C1 segment of cervical spinal cord (tissue), 14 donors: ENCODE results near the gene DSG2.

Experiments used
- DNase-seq, 14 donors: peaks; one replicate each; lab custom pipeline; 2025; lab: John Stamatoyannopoulos, UW

The DSG2 gene

DNA sequence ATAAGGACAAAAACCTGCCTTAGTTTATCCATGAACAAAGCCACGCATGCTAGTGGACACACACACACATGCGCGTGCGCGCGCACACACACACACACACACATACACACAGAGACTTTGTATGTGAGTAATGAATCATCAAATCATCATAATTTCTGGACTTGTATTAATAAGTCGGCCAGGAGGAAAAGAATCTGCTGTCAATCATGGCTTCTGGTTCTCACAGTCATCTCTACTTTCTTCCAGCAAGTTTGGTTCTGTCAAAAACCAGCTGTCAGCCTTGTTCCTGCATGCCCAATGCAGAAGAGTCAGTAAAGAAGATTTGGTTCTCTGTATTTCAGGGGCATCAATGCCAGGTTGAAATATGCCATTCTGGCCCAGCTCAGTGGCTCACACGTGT lies 92.6 kb downstream of the DSG2 start:
- DNase-seq: no peak

DNA sequence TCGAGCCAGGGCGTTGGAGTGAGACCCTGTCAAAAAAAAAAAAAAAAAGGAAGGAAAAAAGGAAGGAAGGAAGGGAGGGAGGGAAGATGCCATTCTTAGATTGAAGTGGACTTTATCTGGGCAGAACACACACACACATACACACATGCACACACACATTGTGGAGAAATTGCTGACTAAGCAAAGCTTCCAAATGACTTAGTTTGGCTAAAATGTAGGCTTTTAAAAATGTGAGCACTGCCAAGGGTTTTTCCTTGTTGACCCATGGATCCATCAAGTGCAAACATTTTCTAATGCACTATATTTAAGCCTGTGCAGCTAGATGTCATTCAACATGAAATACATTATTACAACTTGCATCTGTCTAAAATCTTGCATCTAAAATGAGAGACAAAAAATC lies 93.1 kb downstream of the DSG2 start:
- no peak for DNase-seq

DNA sequence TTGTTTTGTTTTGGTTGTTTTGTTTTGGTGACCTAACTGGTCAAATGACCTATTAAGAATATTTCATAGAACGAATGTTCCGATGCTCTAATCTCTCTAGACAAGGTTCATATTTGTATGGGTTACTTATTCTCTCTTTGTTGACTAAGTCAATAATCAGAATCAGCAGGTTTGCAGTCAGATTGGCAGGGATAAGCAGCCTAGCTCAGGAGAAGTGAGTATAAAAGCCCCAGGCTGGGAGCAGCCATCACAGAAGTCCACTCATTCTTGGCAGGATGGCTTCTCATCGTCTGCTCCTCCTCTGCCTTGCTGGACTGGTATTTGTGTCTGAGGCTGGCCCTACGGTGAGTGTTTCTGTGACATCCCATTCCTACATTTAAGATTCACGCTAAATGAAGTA lies 93.7 kb downstream of the DSG2 start, which contains the start of gene TTR:
TTR (plus strand) TSS at position 250 of the 400 bp plus-strand sequence; CDS start at position 276, 26 bp downstream.
- no peak for DNase-seq

DNA sequence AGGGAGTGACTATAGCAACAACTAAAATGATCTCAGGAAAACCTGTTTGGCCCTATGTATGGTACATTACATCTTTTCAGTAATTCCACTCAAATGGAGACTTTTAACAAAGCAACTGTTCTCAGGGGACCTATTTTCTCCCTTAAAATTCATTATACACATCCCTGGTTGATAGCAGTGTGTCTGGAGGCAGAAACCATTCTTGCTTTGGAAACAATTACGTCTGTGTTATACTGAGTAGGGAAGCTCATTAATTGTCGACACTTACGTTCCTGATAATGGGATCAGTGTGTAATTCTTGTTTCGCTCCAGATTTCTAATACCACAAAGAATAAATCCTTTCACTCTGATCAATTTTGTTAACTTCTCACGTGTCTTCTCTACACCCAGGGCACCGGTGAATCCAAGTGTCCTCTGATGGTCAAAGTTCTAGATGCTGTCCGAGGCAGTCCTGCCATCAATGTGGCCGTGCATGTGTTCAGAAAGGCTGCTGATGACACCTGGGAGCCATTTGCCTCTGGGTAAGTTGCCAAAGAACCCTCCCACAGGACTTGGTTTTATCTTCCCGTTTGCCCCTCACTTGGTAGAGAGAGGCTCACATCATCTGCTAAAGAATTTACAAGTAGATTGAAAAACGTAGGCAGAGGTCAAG lies 94.7 kb downstream of the DSG2 start:
- DNase-seq: no peak

DNA sequence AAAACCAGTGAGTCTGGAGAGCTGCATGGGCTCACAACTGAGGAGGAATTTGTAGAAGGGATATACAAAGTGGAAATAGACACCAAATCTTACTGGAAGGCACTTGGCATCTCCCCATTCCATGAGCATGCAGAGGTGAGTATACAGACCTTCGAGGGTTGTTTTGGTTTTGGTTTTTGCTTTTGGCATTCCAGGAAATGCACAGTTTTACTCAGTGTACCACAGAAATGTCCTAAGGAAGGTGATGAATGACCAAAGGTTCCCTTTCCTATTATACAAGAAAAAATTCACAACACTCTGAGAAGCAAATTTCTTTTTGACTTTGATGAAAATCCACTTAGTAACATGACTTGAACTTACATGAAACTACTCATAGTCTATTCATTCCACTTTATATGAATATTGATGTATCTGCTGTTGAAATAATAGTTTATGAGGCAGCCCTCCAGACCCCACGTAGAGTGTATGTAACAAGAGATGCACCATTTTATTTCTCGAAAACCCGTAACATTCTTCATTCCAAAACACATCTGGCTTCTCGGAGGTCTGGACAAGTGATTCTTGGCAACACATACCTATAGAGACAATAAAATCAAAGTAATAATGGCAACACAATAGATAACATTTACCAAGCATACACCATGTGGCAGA lies 97.3 kb downstream of the DSG2 start:
- no peak for DNase-seq

DNA sequence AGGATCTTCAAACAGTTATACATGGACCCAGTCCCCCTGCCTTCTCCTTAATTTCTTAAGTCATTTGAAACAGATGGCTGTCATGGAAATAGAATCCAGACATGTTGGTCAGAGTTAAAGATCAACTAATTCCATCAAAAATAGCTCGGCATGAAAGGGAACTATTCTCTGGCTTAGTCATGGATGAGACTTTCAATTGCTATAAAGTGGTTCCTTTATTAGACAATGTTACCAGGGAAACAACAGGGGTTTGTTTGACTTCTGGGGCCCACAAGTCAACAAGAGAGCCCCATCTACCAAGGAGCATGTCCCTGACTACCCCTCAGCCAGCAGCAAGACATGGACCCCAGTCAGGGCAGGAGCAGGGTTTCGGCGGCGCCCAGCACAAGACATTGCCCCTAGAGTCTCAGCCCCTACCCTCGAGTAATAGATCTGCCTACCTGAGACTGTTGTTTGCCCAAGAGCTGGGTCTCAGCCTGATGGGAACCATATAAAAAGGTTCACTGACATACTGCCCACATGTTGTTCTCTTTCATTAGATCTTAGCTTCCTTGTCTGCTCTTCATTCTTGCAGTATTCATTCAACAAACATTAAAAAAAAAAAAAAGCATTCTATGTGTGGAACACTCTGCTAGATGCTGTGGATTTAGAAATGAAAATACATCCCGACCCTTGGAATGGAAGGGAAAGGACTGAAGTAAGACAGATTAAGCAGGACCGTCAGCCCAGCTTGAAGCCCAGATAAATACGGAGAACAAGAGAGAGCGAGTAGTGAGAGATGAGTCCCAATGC lies 98.3 kb downstream of the DSG2 start:
- DNase-seq: no peak

DNA sequence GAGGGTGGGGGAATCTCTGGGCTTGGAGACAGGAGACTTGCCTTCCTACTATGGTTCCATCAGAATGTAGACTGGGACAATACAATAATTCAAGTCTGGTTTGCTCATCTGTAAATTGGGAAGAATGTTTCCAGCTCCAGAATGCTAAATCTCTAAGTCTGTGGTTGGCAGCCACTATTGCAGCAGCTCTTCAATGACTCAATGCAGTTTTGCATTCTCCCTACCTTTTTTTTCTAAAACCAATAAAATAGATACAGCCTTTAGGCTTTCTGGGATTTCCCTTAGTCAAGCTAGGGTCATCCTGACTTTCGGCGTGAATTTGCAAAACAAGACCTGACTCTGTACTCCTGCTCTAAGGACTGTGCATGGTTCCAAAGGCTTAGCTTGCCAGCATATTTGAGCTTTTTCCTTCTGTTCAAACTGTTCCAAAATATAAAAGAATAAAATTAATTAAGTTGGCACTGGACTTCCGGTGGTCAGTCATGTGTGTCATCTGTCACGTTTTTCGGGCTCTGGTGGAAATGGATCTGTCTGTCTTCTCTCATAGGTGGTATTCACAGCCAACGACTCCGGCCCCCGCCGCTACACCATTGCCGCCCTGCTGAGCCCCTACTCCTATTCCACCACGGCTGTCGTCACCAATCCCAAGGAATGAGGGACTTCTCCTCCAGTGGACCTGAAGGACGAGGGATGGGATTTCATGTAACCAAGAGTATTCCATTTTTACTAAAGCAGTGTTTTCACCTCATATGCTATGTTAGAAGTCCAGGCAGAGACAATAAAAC lies 100.2 kb downstream of the DSG2 start:
- DNase-seq: no peak
